ENCODE results near the gene PCGF1. TPM values are rescaled to one million over a fixed set of nuclear protein-coding genes. Genes with fewer than 3 reads are reported as not detected.

Gene PCGF1
- total and polyA plus RNA-seq, 2 of the 13 experiments (the other 11 are each of a cell fraction or from before 2014, with no cell fraction given): 20.4 to 22.6 TPM

DNA sequence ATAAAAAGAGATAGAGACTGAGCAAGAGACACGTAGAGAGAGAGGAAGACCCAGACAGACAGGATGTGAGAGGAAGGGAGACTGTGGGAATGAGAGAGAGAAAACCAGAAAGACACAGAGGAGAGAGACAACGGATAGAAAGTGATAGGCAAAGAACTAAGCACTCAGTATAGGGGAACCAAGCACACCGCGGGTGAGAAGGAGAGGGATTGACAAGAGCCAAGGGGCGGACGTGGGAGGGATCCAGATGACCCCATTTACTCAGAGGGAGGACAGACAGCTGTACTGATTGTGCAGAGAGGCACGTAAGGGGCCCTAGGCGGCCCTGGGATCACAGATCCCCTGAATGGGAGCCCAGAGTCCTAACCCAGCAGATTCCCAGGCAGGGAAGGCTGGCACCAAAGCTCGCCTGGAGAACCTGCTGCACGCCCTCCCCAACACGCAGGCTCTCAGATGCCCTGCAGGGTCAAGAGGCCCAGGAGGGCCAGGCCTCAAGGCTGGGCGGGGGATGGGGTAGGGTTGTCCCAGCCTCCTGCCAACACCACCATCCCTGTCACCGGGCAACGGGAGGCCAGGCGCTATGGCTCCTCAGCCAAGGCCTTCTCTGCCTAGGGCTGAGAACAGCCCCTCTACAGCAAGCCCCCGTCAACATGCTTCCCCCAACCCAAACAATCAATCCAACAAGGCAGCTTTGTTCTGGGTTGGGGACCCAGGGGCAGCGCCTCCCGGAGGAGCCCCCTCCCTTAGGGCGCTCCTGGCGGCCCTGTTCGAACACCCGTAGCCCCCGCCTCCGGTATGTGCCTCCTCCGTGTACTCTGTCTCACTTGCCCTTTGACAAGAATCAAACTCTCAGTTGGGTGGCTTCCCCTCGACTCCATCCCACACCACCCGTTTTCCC, 45.7 kb upstream of the PCGF1 start (continued):
- TF ChIP-seq FIP1L1 (IDR thresholded peaks at IDR 0.05; ENCODE audit: borderline replicate concordance, insufficient read depth, low read depth, low read length) (no peak), ZNF773 (CRISPR knock-in tag; IDR thresholded peaks at IDR 0.05; ENCODE audit: borderline replicate concordance) (no peak), MATR3 (CRISPR knock-in tag; IDR thresholded peaks at IDR 0.05) (no peak), ZNF703 (CRISPR knock-in tag; IDR thresholded peaks at IDR 0.05; ENCODE audit: borderline replicate concordance) (no peak), ZNF557 (CRISPR knock-in tag; IDR thresholded peaks at IDR 0.05) (no peak), ZIK1 (CRISPR knock-in tag; IDR thresholded peaks at IDR 0.05; ENCODE audit: borderline replicate concordance, low read depth) (no peak), NFRKB (IDR thresholded peaks at IDR 0.05) (no peak), ARNTL (CRISPR knock-in tag; IDR thresholded peaks at IDR 0.05) (no peak), NFE2 (CRISPR knock-in tag; IDR thresholded peaks at IDR 0.05) (no peak), NAIF1 (CRISPR knock-in tag; IDR thresholded peaks at IDR 0.05; ENCODE audit: borderline replicate concordance) (no peak), RORA (CRISPR knock-in tag; IDR thresholded peaks at IDR 0.05) (no peak), ZNF224 (CRISPR knock-in tag; IDR thresholded peaks at IDR 0.05) (no peak), ZNF160 (CRISPR knock-in tag; IDR thresholded peaks at IDR 0.05) (no peak), ZBTB21 (CRISPR knock-in tag; IDR thresholded peaks at IDR 0.05) (no peak), NFE2L2 (IDR thresholded peaks at IDR 0.05; ENCODE audit: low read length) (no peak), CBFB (CRISPR knock-in tag; IDR thresholded peaks at IDR 0.05) (no peak), ZNF644 (CRISPR knock-in tag; IDR thresholded peaks at IDR 0.05; ENCODE audit: low read depth) (no peak), SMAD3 (CRISPR knock-in tag; IDR thresholded peaks at IDR 0.05) (no peak)
- TF ChIP-seq, protein P1, sequence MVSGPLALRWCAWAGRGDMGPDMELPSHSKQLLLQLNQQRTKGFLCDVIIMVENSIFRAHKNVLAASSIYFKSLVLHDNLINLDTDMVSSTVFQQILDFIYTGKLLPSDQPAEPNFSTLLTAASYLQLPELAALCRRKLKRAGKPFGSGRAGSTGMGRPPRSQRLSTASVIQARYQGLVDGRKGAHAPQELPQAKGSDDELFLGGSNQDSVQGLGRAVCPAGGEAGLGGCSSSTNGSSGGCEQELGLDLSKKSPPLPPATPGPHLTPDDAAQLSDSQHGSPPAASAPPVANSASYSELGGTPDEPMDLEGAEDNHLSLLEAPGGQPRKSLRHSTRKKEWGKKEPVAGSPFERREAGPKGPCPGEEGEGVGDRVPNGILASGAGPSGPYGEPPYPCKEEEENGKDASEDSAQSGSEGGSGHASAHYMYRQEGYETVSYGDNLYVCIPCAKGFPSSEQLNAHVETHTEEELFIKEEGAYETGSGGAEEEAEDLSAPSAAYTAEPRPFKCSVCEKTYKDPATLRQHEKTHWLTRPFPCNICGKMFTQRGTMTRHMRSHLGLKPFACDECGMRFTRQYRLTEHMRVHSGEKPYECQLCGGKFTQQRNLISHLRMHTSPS (CRISPR knock-in tag; IDR thresholded peaks at IDR 0.05; ENCODE audit: low read depth): peak; percentile 55; the same call in 1 of the 2 replicates
- TF ChIP-seq, protein P2, sequence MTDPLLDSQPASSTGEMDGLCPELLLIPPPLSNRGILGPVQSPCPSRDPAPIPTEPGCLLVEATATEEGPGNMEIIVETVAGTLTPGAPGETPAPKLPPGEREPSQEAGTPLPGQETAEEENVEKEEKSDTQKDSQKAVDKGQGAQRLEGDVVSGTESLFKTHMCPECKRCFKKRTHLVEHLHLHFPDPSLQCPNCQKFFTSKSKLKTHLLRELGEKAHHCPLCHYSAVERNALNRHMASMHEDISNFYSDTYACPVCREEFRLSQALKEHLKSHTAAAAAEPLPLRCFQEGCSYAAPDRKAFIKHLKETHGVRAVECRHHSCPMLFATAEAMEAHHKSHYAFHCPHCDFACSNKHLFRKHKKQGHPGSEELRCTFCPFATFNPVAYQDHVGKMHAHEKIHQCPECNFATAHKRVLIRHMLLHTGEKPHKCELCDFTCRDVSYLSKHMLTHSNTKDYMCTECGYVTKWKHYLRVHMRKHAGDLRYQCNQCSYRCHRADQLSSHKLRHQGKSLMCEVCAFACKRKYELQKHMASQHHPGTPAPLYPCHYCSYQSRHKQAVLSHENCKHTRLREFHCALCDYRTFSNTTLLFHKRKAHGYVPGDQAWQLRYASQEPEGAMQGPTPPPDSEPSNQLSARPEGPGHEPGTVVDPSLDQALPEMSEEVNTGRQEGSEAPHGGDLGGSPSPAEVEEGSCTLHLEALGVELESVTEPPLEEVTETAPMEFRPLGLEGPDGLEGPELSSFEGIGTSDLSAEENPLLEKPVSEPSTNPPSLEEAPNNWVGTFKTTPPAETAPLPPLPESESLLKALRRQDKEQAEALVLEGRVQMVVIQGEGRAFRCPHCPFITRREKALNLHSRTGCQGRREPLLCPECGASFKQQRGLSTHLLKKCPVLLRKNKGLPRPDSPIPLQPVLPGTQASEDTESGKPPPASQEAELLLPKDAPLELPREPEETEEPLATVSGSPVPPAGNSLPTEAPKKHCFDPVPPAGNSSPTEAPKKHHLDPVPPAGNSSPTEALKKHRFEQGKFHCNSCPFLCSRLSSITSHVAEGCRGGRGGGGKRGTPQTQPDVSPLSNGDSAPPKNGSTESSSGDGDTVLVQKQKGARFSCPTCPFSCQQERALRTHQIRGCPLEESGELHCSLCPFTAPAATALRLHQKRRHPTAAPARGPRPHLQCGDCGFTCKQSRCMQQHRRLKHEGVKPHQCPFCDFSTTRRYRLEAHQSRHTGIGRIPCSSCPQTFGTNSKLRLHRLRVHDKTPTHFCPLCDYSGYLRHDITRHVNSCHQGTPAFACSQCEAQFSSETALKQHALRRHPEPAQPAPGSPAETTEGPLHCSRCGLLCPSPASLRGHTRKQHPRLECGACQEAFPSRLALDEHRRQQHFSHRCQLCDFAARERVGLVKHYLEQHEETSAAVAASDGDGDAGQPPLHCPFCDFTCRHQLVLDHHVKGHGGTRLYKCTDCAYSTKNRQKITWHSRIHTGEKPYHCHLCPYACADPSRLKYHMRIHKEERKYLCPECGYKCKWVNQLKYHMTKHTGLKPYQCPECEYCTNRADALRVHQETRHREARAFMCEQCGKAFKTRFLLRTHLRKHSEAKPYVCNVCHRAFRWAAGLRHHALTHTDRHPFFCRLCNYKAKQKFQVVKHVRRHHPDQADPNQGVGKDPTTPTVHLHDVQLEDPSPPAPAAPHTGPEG (CRISPR knock-in tag; IDR thresholded peaks at IDR 0.05): no peak
- TF ChIP-seq, protein P3, sequence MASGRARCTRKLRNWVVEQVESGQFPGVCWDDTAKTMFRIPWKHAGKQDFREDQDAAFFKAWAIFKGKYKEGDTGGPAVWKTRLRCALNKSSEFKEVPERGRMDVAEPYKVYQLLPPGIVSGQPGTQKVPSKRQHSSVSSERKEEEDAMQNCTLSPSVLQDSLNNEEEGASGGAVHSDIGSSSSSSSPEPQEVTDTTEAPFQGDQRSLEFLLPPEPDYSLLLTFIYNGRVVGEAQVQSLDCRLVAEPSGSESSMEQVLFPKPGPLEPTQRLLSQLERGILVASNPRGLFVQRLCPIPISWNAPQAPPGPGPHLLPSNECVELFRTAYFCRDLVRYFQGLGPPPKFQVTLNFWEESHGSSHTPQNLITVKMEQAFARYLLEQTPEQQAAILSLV (CRISPR knock-in tag; IDR thresholded peaks at IDR 0.05; ENCODE audit: borderline replicate concordance): peak; percentile 19; the same call in 1 of the 2 replicates
